Sigmoid colon (tissue), 7 donors: Measurements from ENCODE around the gene ZNF638. TPM values are rescaled to one million over a fixed set of nuclear protein-coding genes. Genes with fewer than 3 reads are reported as not detected.

Experiments used
- DNase-seq: peaks from one replicate; pipeline ENCODE4 v3.0.0-alpha.2; 2019
- H3K27ac ChIP-seq, 4 donors: fragments of 200-600 bp; sonication (generic); one replicate each; pipeline ENCODE4 v1.5.1; 2016 to 2019; ENCODE audit warnings: mild to moderate bottlenecking in 1 of 4
- H3K27me3 ChIP-seq, 3 donors: fragments of 200-600 bp; sonication (generic); one replicate each; pipeline ENCODE4 v1.5.1; 2019; ENCODE audit warnings: mild to moderate bottlenecking in 1 of 3
- H3K36me3 ChIP-seq, 4 donors: fragments of 200-600 bp; sonication (generic); one replicate each; pipeline ENCODE4 v1.5.1; 2016 to 2019
- H3K4me1 ChIP-seq, 4 donors: fragments of 200-600 bp; sonication (generic); one replicate each; pipeline ENCODE4 v1.5.1; 2017 to 2019
- H3K4me3 ChIP-seq, 4 donors: fragments of 200-600 bp; sonication (generic); one replicate each; pipeline ENCODE4 v1.5.1; 2017 to 2019; ENCODE audit warnings: mild to moderate bottlenecking in 2 of 4, moderate library complexity in 1 of 4
- H3K9me3 ChIP-seq, 4 donors: fragments of 200-600 bp in 3 of 4; sonication (generic) in 3 of 4; one replicate each; pipeline versions ENCODE4 v1.5.1 to v1.6.1; 2013 to 2019
- CTCF ChIP-seq, 4 experiments: fragments of 450-650 bp in 3 of 4; fragments of 200-600 bp in 1 of 4; IDR thresholded peaks; one replicate each; pipeline ENCODE4 v1.5.1; 2016 to 2019; ENCODE audit warnings: antibody characterized with exemption in 4 of 4, mild to moderate bottlenecking in 3 of 4, moderate library complexity in 2 of 4
- EP300 ChIP-seq, 4 donors: sonication (generic); formaldehyde crosslinking; IDR thresholded peaks; one replicate each; pipeline ENCODE4 v1.6.1; 2017; ENCODE audit warnings: antibody characterized with exemption in 4 of 4
- POLR2A ChIP-seq, 2 donors: fragments of 450-650 bp; IDR thresholded peaks; one replicate each; pipeline ENCODE4 v1.6.1; 2016; ENCODE audit warnings: antibody characterized with exemption in 2 of 2, mild to moderate bottlenecking in 2 of 2, moderate library complexity in 2 of 2
- POLR2AphosphoS5 ChIP-seq, 4 donors: sonication (generic); formaldehyde crosslinking; IDR thresholded peaks; one replicate each; pipeline ENCODE4 v1.6.1; 2017; ENCODE audit warnings: antibody characterized with exemption in 4 of 4
- WGBS, 2 donors: extraction: QIAGEN DNeasy Blood & Tissue Kit; methylation state at CpG; one replicate each; pipeline ENCODE4 v1.1.7; 2013; 5-methylcytosine and 5-hydroxymethylcytosine counted together
- intact Hi-C: fragments of 100-400 bp; cut with DNase I; formaldehyde crosslinking; loops from one replicate; pipeline ENCODE4 v1.15.1; 2023
- polyA plus RNA-seq, 3 donors: library from polyadenylated mRNA; stranded (reverse); fragments of 200-250 nt; gene quantifications; one replicate each; pipeline ENCODE4 v1.2.3, GENCODE V29; 2013
- total RNA-seq, 4 donors: library from RNA; depleted of rRNA; stranded (reverse); fragments of >200 nt; gene quantifications; one replicate each; pipeline ENCODE4 v1.1.0, GENCODE V29; 2016
- donor health status: healthy with polysubstance abuse.
- donor health status: Bipolar disorder and iron deficiency.
- donor health status: healthy.

The ZNF638 gene
- total and polyA plus RNA-seq, 7 donors: 28.7 to 184 (median 161) TPM

GRCh38 chr2:71458413-71459083 is 127.0 kb downstream of the ZNF638 start:
- Histone ChIP-seq H3K9me3 (no peaks in the 10 kb centered on the region), H3K36me3 (no peaks in the 10 kb centered on the region), H3K27me3 (no peaks in the 10 kb centered on the region), H3K27ac (peak overlapping the region; percentile 67 to 86 (median 83)), H3K4me3 (no peak overlapping the region), H3K4me1 (peaks cover 0 to 78% (median 67%) of the 10 kb centered on the region in 4 donors)
- intact Hi-C loops: loop anchor here (1.0 kb wide), 1 partner anchor 127 kb away; the partner anchor contains the start of gene ZNF638
- DNase-seq: no peak
- WGBS, 2 donors: 85 to 86% methylated on average over 7 of the region's 7 CpGs
- TF ChIP-seq EP300 (IDR thresholded peaks at IDR 0.05): no peak
- peak in 1 of 4 donors; percentile 7 for TF ChIP-seq POLR2AphosphoS5 (IDR thresholded peaks at IDR 0.05)
- TF ChIP-seq POLR2A (IDR thresholded peaks at IDR 0.05): no peak
- no peak for TF ChIP-seq CTCF (IDR thresholded peaks at IDR 0.05)

GRCh38 chr2:71459084-71459431 is 127.5 kb downstream of the ZNF638 start:
- Histone ChIP-seq H3K27ac (peak overlapping the region; percentile 67 to 86 (median 83)), H3K36me3 (no peaks in the 10 kb centered on the region), H3K27me3 (no peaks in the 10 kb centered on the region), H3K4me3 (no peak overlapping the region), H3K4me1 (peaks cover 0 to 75% (median 65%) of the 10 kb centered on the region in 4 donors), H3K9me3 (no peaks in the 10 kb centered on the region)
- intact Hi-C loops: loop anchor here (1.0 kb wide), 1 partner anchor 128 kb away; the partner anchor contains the start of gene ZNF638
- 67 to 81% methylated on average over 2 of the region's 2 CpGs for WGBS, 2 donors
- TF ChIP-seq POLR2AphosphoS5 (IDR thresholded peaks at IDR 0.05) (no peak), POLR2A (IDR thresholded peaks at IDR 0.05) (no peak), EP300 (IDR thresholded peaks at IDR 0.05) (no peak), CTCF (IDR thresholded peaks at IDR 0.05) (no peak)
- no peak for DNase-seq

- H3K27me3 ChIP-seq: peaks cover 0 to 5% (median 0%) of the 10 kb centered on the region in 3 donors
- H3K9me3 ChIP-seq: no peaks in the 10 kb centered on the region
- no peak overlapping the region for H3K27ac ChIP-seq
- peaks cover 0 to 65% (median 55%) of the 10 kb centered on the region in 4 donors for H3K4me1 ChIP-seq
- no peak for DNase-seq
- H3K4me3 ChIP-seq: no peak overlapping the region
- H3K36me3 ChIP-seq: no peaks in the 10 kb centered on the region
- TF ChIP-seq CTCF (IDR thresholded peaks at IDR 0.05) (no peak), POLR2A (IDR thresholded peaks at IDR 0.05) (no peak), EP300 (IDR thresholded peaks at IDR 0.05) (no peak), POLR2AphosphoS5 (IDR thresholded peaks at IDR 0.05) (no peak)
- intact Hi-C loops: loop anchor here (2.0 kb wide), 1 partner anchor 51 kb away; no protein-coding TSS in a partner anchor
- WGBS, 2 donors: 85 to 89% methylated on average over 6 of the region's 6 CpGs
Observed at GRCh38 chr2:71460056-71460455, 128.5 kb downstream of the ZNF638 start.

- TF ChIP-seq POLR2AphosphoS5 (IDR thresholded peaks at IDR 0.05): no peak
- peak in 2 of 4 experiments; percentile 12 to 18 for TF ChIP-seq CTCF (IDR thresholded peaks at IDR 0.05)
- no peak for DNase-seq
- intact Hi-C loops: loop anchor here (2.0 kb wide), 1 partner anchor 50 kb away; no protein-coding TSS in a partner anchor
- peaks cover 0 to 5% (median 0%) of the 10 kb centered on the region in 3 donors for H3K27me3 ChIP-seq
- 68 to 75% methylated on average over 9 of the region's 9 CpGs for WGBS, 2 donors
- no peaks in the 10 kb centered on the region for H3K9me3 ChIP-seq
- no peak overlapping the region for H3K4me3 ChIP-seq
- H3K4me1 ChIP-seq: peaks cover 0 to 63% (median 51%) of the 10 kb centered on the region in 4 donors
- H3K27ac ChIP-seq: no peak overlapping the region
- H3K36me3 ChIP-seq: no peaks in the 10 kb centered on the region
Observed at GRCh38 chr2:71460595-71461303, 129.2 kb downstream of the ZNF638 start.
